Measurements from ENCODE around the gene B4GALNT1.
"Not testable (repeated sequence)": the region's sequence is repeated elsewhere in the genome, so short reads cannot be mapped to it uniquely, and the experiment has no call there.

The B4GALNT1 gene

GRCh38 chr12:57661376-57661775 lies 28.4 kb upstream of the B4GALNT1 start:
- TF ChIP-seq, protein P1, sequence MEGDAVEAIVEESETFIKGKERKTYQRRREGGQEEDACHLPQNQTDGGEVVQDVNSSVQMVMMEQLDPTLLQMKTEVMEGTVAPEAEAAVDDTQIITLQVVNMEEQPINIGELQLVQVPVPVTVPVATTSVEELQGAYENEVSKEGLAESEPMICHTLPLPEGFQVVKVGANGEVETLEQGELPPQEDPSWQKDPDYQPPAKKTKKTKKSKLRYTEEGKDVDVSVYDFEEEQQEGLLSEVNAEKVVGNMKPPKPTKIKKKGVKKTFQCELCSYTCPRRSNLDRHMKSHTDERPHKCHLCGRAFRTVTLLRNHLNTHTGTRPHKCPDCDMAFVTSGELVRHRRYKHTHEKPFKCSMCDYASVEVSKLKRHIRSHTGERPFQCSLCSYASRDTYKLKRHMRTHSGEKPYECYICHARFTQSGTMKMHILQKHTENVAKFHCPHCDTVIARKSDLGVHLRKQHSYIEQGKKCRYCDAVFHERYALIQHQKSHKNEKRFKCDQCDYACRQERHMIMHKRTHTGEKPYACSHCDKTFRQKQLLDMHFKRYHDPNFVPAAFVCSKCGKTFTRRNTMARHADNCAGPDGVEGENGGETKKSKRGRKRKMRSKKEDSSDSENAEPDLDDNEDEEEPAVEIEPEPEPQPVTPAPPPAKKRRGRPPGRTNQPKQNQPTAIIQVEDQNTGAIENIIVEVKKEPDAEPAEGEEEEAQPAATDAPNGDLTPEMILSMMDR (IDR thresholded peaks at IDR 0.05; ENCODE audit: low read depth, low read length, missing control alignments): no peak
- DNase-seq (ENCODE audit: extremely low read depth, low read depth): no peak
- no peak overlapping the region for H3K4me3 ChIP-seq (replicated peaks; ENCODE audit: low read depth, low read length)

DNA sequence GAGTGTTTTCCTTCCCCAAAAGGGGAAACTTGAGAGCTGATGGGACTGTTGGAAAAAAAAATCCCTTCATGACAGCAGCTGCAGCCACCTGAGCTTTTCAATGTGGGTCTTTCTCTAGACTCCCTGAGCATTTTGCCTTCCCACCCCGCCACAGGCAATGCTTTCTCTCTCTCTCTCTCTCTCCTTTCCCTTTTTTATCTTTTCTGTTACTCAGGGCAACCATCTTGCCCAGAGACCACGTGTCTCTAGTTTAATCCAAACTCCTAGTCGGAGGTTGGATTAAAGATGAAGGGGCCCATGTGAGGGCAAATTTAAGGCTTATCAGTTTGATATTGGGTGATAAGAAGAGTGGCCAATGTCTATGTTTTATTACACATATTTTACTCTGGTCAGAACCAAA lies 25.9 kb upstream of the B4GALNT1 start:
- TF ChIP-seq, protein P1 (IDR thresholded peaks at IDR 0.05; ENCODE audit: low read depth, low read length, missing control alignments): no peak
- H3K4me3 ChIP-seq (replicated peaks; ENCODE audit: low read depth, low read length): no peak overlapping the region
- DNase-seq (ENCODE audit: extremely low read depth, low read depth): no peak

DNA sequence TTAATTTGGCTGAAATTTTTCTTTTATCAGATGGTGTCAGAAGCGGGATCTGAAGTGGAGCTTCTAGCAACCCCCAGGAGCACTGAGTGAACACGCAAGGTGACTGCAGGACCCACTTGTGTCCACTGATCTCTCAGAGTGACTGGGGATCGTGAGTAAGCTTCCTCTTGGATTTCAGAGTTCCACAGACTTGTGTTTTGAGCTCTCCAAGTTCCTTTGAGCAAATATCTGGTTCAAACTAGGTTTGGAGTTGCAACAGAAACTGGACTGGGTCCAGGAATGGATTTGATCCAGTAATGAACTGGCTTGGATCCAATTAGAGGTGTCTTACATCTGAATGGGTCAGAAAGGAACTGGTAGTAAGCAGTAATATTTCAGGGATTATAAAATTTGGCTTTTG lies 24.7 kb upstream of the B4GALNT1 start:
- no peak for DNase-seq (ENCODE audit: extremely low read depth, low read depth)
- TF ChIP-seq, protein P1 (IDR thresholded peaks at IDR 0.05; ENCODE audit: low read depth, low read length, missing control alignments): no peak

GRCh38 chr12:57656408-57656807 lies 23.4 kb upstream of the B4GALNT1 start:
- H3K4me3 ChIP-seq (replicated peaks; ENCODE audit: low read depth, low read length); DNase-seq (ENCODE audit: extremely low read depth, low read depth): not testable (repeated sequence)

More for the DNA sequence above, 24.7 kb upstream of the B4GALNT1 start:
- H3K4me3 ChIP-seq (replicated peaks; ENCODE audit: low read depth, low read length): no peak overlapping the region

GRCh38 chr12:57655541-57656240 lies 22.7 kb upstream of the B4GALNT1 start:
- H3K4me3 ChIP-seq (replicated peaks; ENCODE audit: low read depth, low read length): no peak overlapping the region
- DNase-seq (ENCODE audit: extremely low read depth, low read depth): no peak
- TF ChIP-seq, protein P1 (IDR thresholded peaks at IDR 0.05; ENCODE audit: low read depth, low read length, missing control alignments): no peak

GRCh38 chr12:57654042-57654441 lies 21.0 kb upstream of the B4GALNT1 start:
- H3K4me3 ChIP-seq (replicated peaks; ENCODE audit: low read depth, low read length): no peak overlapping the region
- DNase-seq (ENCODE audit: extremely low read depth, low read depth): no peak
- TF ChIP-seq, protein P1 (IDR thresholded peaks at IDR 0.05; ENCODE audit: low read depth, low read length, missing control alignments): no peak

- H3K4me3 ChIP-seq (replicated peaks; ENCODE audit: low read depth, low read length); DNase-seq (ENCODE audit: extremely low read depth, low read depth): not testable (repeated sequence)
Measured at GRCh38 chr12:57646659-57647049, 13.7 kb upstream of the B4GALNT1 start.

- peak; percentile 26 for DNase-seq (ENCODE audit: extremely low read depth, low read depth)
Measured at GRCh38 chr12:57645990-57646658, 13.1 kb upstream of the B4GALNT1 start.

More at GRCh38 chr12:57645990-57646658, 13.1 kb upstream of the B4GALNT1 start:
- H3K4me3 ChIP-seq (replicated peaks; ENCODE audit: low read depth, low read length): not testable (repeated sequence)
